ENCODE data around the gene CIROP.

GRCh38 chr14:23123419-23123818 lies 18.6 kb upstream of the CIROP start:
- TF ChIP-seq CTCF (IDR thresholded peaks at IDR 0.05) (no peak), POLR2A (IDR thresholded peaks at IDR 0.05) (no peak)

All from lower leg skin (tissue), 3 donors.